Neural cell (in vitro differentiated cells): ENCODE measurements around the gene ARFGEF3. TPM values are rescaled to one million over a fixed set of nuclear protein-coding genes. Genes with fewer than 3 reads are reported as not detected.
A peak's percentile ranks its signal among the peaks of the same experiment; 100 is the strongest.

Experiments used
- H2AFZ ChIP-seq: fragments of 200-600, 300-800 bp; sonication (generic), shearing (Covaris generic); 2 replicates; pipeline ENCODE4 v1.6.0; 2014; ENCODE audit warnings: low read depth, mild to moderate bottlenecking, antibody characterized with exemption, low read length, moderate library complexity
- H3F3A ChIP-seq: fragments of 200-600 bp; shearing (Covaris generic); 2 replicates; pipeline ENCODE4 v1.6.1; 2016; ENCODE audit warnings: mild to moderate bottlenecking, moderate library complexity, mixed read lengths, antibody characterized with exemption, low read length; ENCODE audit not compliant: insufficient read depth, poor library complexity, severe bottlenecking
- H3K27ac ChIP-seq: fragments of 200-600, 300-800 bp; sonication (generic), shearing (Covaris generic); 2 replicates; pipeline ENCODE4 v1.5.1; 2014; ENCODE audit warnings: mild to moderate bottlenecking, low read length, moderate library complexity
- H3K27me3 ChIP-seq: fragments of 300-800, 200-600 bp; sonication (generic), shearing (Covaris generic); 2 replicates; pipeline ENCODE4 v1.6.0; 2014; ENCODE audit warnings: mild to moderate bottlenecking, low read depth, low read length, moderate library complexity; ENCODE audit not compliant: insufficient read depth
- H3K36me3 ChIP-seq: fragments of 300-800, 200-600 bp; sonication (generic), shearing (Covaris generic); 2 replicates; pipeline ENCODE4 v1.5.1; 2014; ENCODE audit warnings: mild to moderate bottlenecking, antibody characterized with exemption, low read length, moderate library complexity; ENCODE audit not compliant: insufficient read depth
- H3K4me2 ChIP-seq: fragments of 300-800, 200-600 bp; sonication (generic), shearing (Covaris generic); 2 replicates; pipeline ENCODE4 v1.6.0; 2014; ENCODE audit warnings: mild to moderate bottlenecking, low read length
- H3K4me3 ChIP-seq: fragments of 300-800, 200-600 bp; sonication (generic), shearing (Covaris generic); 2 replicates; pipeline ENCODE4 v1.5.1; 2014; ENCODE audit warnings: mild to moderate bottlenecking, low read length, moderate library complexity
- H3K79me2 ChIP-seq: fragments of 200-600 bp; shearing (Covaris generic); replicated peaks from 2 replicates; pipeline ENCODE4 v1.6.0; 2014; ENCODE audit warnings: mild to moderate bottlenecking, low read length, moderate library complexity; ENCODE audit not compliant: insufficient read depth
- H3K9ac ChIP-seq: fragments of 300-800, 200-600 bp; sonication (generic), shearing (Covaris generic); 2 replicates; pipeline ENCODE4 v1.6.1; 2016; ENCODE audit warnings: mild to moderate bottlenecking, low read length, mixed read lengths
- H3K9me2 ChIP-seq: fragments of 200-600 bp; shearing (Covaris generic); 2 replicates; pipeline ENCODE4 v1.6.1; 2016; ENCODE audit warnings: mild to moderate bottlenecking, low read length, mixed read lengths; ENCODE audit not compliant: insufficient read depth
- H3K9me3 ChIP-seq: fragments of 200-600, 300-800 bp; sonication (generic), shearing (Covaris generic); 2 replicates; pipeline ENCODE4 v1.6.1; 2016; ENCODE audit warnings: mild to moderate bottlenecking, mixed run types, low read length, moderate library complexity, mixed read lengths
- H4K20me1 ChIP-seq: fragments of 200-600 bp; shearing (Covaris generic); 2 replicates; pipeline ENCODE4 v1.6.1; 2016; ENCODE audit warnings: mild to moderate bottlenecking, mixed run types; ENCODE audit not compliant: insufficient read depth
- MXI1 ChIP-seq: fragments of 450-650 bp; conservative IDR thresholded peaks from 2 replicates; pipeline ENCODE4 v1.6.1; 2014; ENCODE audit warnings: antibody characterized with exemption, mild to moderate bottlenecking; ENCODE audit not compliant: poor library complexity, severe bottlenecking
- POLR2AphosphoS5 ChIP-seq: IDR thresholded peaks from 2 replicates; pipeline ENCODE4 v1.6.1; 2012
- RAD21 ChIP-seq: fragments of 450-650 bp; conservative IDR thresholded peaks from 2 replicates; pipeline ENCODE4 v1.6.1; 2014; ENCODE audit warnings: antibody characterized with exemption, mild to moderate bottlenecking, moderate library complexity
- SMC3 ChIP-seq: fragments of 450-650 bp; conservative IDR thresholded peaks from 2 replicates; pipeline ENCODE4 v1.6.1; 2014; ENCODE audit warnings: antibody characterized with exemption, mild to moderate bottlenecking, moderate library complexity; ENCODE audit not compliant: poor library complexity
- TAF1 ChIP-seq: IDR thresholded peaks from 2 replicates; pipeline ENCODE4 v1.6.1; 2012; ENCODE audit warnings: low read depth
- polyA minus RNA-seq: library from RNA; depleted of rRNA, polyadenylated mRNA; stranded (reverse); fragments of >200 nt; gene quantifications from 2 replicates; pipeline ENCODE4 v1.2.3, GENCODE V29; 2014
- polyA plus RNA-seq: library from polyadenylated mRNA; depleted of rRNA; stranded (reverse); fragments of >200 nt; gene quantifications from 2 replicates; pipeline ENCODE4 v1.2.3, GENCODE V29; 2014
- TF ChIP-seq, protein P1 (sequence below): IDR thresholded peaks from 2 replicates; pipeline ENCODE4 v1.6.1; 2012; ENCODE audit warnings: borderline replicate concordance
- TF ChIP-seq, protein P2 (sequence below): fragments of 450-650 bp; IDR thresholded peaks from 2 replicates; pipeline ENCODE4 v1.5.1; 2014; ENCODE audit warnings: antibody characterized with exemption, mild to moderate bottlenecking, moderate library complexity; ENCODE audit not compliant: poor library complexity, severe bottlenecking

ARFGEF3 gene, protein sequence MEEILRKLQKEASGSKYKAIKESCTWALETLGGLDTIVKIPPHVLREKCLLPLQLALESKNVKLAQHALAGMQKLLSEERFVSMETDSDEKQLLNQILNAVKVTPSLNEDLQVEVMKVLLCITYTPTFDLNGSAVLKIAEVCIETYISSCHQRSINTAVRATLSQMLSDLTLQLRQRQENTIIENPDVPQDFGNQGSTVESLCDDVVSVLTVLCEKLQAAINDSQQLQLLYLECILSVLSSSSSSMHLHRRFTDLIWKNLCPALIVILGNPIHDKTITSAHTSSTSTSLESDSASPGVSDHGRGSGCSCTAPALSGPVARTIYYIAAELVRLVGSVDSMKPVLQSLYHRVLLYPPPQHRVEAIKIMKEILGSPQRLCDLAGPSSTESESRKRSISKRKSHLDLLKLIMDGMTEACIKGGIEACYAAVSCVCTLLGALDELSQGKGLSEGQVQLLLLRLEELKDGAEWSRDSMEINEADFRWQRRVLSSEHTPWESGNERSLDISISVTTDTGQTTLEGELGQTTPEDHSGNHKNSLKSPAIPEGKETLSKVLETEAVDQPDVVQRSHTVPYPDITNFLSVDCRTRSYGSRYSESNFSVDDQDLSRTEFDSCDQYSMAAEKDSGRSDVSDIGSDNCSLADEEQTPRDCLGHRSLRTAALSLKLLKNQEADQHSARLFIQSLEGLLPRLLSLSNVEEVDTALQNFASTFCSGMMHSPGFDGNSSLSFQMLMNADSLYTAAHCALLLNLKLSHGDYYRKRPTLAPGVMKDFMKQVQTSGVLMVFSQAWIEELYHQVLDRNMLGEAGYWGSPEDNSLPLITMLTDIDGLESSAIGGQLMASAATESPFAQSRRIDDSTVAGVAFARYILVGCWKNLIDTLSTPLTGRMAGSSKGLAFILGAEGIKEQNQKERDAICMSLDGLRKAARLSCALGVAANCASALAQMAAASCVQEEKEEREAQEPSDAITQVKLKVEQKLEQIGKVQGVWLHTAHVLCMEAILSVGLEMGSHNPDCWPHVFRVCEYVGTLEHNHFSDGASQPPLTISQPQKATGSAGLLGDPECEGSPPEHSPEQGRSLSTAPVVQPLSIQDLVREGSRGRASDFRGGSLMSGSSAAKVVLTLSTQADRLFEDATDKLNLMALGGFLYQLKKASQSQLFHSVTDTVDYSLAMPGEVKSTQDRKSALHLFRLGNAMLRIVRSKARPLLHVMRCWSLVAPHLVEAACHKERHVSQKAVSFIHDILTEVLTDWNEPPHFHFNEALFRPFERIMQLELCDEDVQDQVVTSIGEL (N-terminal part only)
- 4.5 and 4.6 TPM in 2 replicates for polyA plus RNA-seq
- 13.6 and 16.6 TPM in 2 replicates for polyA minus RNA-seq

DNA sequence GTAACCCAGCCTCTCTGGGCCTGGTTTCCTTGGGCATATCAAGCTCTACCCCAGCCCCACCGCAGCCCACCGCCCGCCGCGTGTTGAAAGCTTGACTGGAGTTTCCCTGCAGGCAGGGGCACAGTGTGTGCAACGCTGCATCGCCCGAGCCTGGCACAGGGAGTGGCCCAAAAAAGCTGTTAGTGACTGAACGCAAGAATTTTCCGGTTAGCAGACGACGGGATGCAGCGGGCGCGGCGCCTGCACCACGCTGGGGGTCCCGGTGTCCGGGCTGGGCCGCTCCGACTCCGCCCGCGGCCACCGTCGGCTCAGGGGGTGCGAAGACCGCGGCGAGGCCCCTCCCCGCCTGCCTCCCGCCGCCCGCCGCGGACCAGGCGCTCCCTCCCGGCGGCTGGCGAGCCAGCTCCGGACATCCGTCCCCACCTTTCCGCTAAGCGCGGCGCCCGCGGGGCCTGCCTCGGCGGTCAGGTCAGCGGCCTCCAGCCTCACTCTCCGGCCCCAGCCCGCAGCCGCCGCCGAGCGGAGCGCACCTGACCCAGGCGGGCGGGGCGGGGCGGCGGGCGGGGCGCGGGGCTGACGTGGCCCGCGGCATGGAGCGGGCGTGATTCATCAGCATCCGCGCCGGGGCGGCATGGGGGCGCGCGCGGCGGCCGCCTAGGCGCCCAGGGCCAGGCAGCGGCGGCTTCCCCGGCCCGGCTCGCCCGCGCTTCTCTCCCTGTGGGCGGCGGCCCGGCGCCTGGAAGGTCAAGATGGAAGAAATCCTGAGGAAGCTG lies at the start of gene ARFGEF3:
ARFGEF3 (plus strand) TSS at position 602 of the 773 bp plus-strand sequence; CDS start at position 750, 148 bp downstream.
- Histone ChIP-seq H3K36me3 (no peaks in the 10 kb centered on the region), H3K27ac (peak within 1 kb of the TSS; percentile 36), H3K4me2 (peak within 1 kb of the TSS; percentile 76), H3K9me3 (no peaks in the 10 kb centered on the region), H4K20me1 (no peaks in the 10 kb centered on the region), H3F3A (no peaks in the 10 kb centered on the region), H3K79me2 (no peaks in the 10 kb centered on the region), H3K27me3 (peaks cover 13% of the 10 kb centered on the region), H2AFZ (peak within 1 kb of the TSS; percentile 47), H3K4me3 (peak within 1 kb of the TSS; percentile 85), H3K9me2 (no peaks in the 10 kb centered on the region), H3K9ac (peak within 1 kb of the TSS; percentile 78)
- peak; percentile 15 for TF ChIP-seq POLR2AphosphoS5
- TF ChIP-seq MXI1: peak; percentile 63
- TF ChIP-seq SMC3: no peak

DNA sequence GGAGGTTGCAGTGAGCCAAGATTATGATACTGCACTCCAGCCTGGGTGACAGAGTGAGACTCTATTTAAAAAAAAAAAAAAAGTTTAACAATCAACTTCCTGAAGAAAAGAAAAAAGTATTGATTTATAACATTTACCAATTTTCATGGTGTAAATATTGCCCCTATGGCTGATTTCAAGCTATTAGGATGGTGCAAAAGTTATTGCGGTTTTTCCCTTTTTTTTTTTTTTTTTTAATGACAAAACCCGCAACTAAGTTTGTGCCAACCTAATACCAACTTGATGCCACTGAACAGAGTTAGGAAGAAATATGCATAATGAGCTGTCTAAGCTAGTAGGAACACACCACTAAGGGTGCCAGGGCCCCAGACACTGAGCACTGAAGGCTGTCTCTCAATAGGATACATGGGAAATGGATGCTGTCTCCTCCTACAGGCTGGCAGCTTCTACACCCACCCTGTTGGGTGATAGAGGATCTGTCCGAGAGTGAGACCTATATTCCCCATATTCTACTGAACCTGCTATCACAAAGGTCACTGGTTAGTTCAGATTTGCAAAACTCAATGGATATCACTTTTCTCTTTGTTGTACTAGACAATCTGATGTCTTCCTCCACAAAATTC lies 48.0 kb upstream of the ARFGEF3 start:
- no peak overlapping the region for H3K9ac ChIP-seq
- H3K36me3 ChIP-seq: no peaks in the 10 kb centered on the region
- no peak overlapping the region for H3K4me2 ChIP-seq
- no peak overlapping the region for H3K27ac ChIP-seq
- no peaks in the 10 kb centered on the region for H4K20me1 ChIP-seq
- H3K9me3 ChIP-seq: no peaks in the 10 kb centered on the region
- H3K4me3 ChIP-seq: no peak overlapping the region
- no peaks in the 10 kb centered on the region for H3K79me2 ChIP-seq
- H3K9me2 ChIP-seq: no peaks in the 10 kb centered on the region
- H3F3A ChIP-seq: no peaks in the 10 kb centered on the region
- H2AFZ ChIP-seq: no peak overlapping the region
- TF ChIP-seq RAD21: no peak
- peaks cover 2% of the 10 kb centered on the region for H3K27me3 ChIP-seq

DNA sequence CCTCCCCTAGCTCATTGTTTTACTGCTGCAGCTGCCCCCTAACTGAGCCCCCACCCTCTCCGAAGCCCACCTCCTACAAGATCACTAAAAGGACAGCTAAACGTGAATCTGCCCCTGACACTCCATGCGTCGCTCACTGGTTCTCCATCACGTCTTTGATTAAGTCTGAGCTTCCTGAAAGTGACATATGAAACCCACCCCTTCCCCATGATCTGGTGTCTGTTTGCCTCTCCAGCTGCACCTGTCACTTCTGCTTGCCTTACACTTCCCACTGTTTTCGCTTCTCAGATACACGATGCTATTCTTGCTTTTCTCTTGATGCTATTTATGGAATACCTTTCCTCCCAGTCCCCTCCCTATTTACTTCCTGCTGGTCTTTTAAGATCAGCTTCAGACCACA lies 46.5 kb upstream of the ARFGEF3 start:
- H3K27ac ChIP-seq: no peak overlapping the region
- no peaks in the 10 kb centered on the region for H3K79me2 ChIP-seq
- H3K4me2 ChIP-seq: no peak overlapping the region
- H3K9ac ChIP-seq: no peak overlapping the region
- H3F3A ChIP-seq: no peaks in the 10 kb centered on the region
- no peaks in the 10 kb centered on the region for H3K36me3 ChIP-seq
- TF ChIP-seq, protein P1, sequence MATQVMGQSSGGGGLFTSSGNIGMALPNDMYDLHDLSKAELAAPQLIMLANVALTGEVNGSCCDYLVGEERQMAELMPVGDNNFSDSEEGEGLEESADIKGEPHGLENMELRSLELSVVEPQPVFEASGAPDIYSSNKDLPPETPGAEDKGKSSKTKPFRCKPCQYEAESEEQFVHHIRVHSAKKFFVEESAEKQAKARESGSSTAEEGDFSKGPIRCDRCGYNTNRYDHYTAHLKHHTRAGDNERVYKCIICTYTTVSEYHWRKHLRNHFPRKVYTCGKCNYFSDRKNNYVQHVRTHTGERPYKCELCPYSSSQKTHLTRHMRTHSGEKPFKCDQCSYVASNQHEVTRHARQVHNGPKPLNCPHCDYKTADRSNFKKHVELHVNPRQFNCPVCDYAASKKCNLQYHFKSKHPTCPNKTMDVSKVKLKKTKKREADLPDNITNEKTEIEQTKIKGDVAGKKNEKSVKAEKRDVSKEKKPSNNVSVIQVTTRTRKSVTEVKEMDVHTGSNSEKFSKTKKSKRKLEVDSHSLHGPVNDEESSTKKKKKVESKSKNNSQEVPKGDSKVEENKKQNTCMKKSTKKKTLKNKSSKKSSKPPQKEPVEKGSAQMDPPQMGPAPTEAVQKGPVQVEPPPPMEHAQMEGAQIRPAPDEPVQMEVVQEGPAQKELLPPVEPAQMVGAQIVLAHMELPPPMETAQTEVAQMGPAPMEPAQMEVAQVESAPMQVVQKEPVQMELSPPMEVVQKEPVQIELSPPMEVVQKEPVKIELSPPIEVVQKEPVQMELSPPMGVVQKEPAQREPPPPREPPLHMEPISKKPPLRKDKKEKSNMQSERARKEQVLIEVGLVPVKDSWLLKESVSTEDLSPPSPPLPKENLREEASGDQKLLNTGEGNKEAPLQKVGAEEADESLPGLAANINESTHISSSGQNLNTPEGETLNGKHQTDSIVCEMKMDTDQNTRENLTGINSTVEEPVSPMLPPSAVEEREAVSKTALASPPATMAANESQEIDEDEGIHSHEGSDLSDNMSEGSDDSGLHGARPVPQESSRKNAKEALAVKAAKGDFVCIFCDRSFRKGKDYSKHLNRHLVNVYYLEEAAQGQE: no peak
- TF ChIP-seq SMC3: no peak
- TF ChIP-seq, protein P2, sequence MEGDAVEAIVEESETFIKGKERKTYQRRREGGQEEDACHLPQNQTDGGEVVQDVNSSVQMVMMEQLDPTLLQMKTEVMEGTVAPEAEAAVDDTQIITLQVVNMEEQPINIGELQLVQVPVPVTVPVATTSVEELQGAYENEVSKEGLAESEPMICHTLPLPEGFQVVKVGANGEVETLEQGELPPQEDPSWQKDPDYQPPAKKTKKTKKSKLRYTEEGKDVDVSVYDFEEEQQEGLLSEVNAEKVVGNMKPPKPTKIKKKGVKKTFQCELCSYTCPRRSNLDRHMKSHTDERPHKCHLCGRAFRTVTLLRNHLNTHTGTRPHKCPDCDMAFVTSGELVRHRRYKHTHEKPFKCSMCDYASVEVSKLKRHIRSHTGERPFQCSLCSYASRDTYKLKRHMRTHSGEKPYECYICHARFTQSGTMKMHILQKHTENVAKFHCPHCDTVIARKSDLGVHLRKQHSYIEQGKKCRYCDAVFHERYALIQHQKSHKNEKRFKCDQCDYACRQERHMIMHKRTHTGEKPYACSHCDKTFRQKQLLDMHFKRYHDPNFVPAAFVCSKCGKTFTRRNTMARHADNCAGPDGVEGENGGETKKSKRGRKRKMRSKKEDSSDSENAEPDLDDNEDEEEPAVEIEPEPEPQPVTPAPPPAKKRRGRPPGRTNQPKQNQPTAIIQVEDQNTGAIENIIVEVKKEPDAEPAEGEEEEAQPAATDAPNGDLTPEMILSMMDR: no peak
- TF ChIP-seq MXI1: no peak
- no peak for TF ChIP-seq TAF1
- H3K4me3 ChIP-seq: no peak overlapping the region
- H3K9me2 ChIP-seq: no peaks in the 10 kb centered on the region
- no peaks in the 10 kb centered on the region for H3K27me3 ChIP-seq
- no peaks in the 10 kb centered on the region for H4K20me1 ChIP-seq
- no peaks in the 10 kb centered on the region for H3K9me3 ChIP-seq
- no peak overlapping the region for H2AFZ ChIP-seq
